Measurements from ENCODE around the gene MPP1. TPM values are rescaled to one million over a fixed set of nuclear protein-coding genes. Genes with fewer than 3 reads are reported as not detected.

The MPP1 gene
- total and polyA plus RNA-seq, 9 of the 15 experiments (the other 6 are each of a cell fraction or from before 2014, with no cell fraction given) = 227 to 395 (median 283) TPM

GRCh38 chrX:154784149-154784995 lies 20.9 kb downstream of the MPP1 start (continued):
- TF ChIP-seq MTA2 (IDR thresholded peaks at IDR 0.05; ENCODE audit: low read depth) = peak; percentile 31; the same call in 1 of the 2 replicates
- TF ChIP-seq KDM1A (IDR thresholded peaks at IDR 0.05) = no peak
- no peak for TF ChIP-seq ZBTB7A (IDR thresholded peaks at IDR 0.05; ENCODE audit: borderline replicate concordance, control insufficient read depth, low read depth, low read length)
- TF ChIP-seq CHD4 (IDR thresholded peaks at IDR 0.05; ENCODE audit: insufficient read depth, insufficient replicate concordance, low read depth, low read length, poor library complexity, severe bottlenecking) = no peak
- TF ChIP-seq, protein P1, sequence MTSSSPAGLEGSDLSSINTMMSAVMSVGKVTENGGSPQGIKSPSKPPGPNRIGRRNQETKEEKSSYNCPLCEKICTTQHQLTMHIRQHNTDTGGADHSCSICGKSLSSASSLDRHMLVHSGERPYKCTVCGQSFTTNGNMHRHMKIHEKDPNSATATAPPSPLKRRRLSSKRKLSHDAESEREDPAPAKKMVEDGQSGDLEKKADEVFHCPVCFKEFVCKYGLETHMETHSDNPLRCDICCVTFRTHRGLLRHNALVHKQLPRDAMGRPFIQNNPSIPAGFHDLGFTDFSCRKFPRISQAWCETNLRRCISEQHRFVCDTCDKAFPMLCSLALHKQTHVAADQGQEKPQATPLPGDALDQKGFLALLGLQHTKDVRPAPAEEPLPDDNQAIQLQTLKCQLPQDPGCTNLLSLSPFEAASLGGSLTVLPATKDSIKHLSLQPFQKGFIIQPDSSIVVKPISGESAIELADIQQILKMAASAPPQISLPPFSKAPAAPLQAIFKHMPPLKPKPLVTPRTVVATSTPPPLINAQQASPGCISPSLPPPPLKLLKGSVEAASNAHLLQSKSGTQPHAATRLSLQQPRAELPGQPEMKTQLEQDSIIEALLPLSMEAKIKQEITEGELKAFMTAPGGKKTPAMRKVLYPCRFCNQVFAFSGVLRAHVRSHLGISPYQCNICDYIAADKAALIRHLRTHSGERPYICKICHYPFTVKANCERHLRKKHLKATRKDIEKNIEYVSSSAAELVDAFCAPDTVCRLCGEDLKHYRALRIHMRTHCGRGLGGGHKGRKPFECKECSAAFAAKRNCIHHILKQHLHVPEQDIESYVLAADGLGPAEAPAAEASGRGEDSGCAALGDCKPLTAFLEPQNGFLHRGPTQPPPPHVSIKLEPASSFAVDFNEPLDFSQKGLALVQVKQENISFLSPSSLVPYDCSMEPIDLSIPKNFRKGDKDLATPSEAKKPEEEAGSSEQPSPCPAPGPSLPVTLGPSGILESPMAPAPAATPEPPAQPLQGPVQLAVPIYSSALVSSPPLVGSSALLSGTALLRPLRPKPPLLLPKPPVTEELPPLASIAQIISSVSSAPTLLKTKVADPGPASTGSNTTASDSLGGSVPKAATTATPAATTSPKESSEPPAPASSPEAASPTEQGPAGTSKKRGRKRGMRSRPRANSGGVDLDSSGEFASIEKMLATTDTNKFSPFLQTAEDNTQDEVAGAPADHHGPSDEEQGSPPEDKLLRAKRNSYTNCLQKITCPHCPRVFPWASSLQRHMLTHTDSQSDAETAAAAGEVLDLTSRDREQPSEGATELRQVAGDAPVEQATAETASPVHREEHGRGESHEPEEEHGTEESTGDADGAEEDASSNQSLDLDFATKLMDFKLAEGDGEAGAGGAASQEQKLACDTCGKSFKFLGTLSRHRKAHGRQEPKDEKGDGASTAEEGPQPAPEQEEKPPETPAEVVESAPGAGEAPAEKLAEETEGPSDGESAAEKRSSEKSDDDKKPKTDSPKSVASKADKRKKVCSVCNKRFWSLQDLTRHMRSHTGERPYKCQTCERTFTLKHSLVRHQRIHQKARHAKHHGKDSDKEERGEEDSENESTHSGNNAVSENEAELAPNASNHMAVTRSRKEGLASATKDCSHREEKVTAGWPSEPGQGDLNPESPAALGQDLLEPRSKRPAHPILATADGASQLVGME (CRISPR knock-in tag; IDR thresholded peaks at IDR 0.05) = no peak; the same call in 1 of the 2 replicates
- TF ChIP-seq SMARCE1 (IDR thresholded peaks at IDR 0.05) = peak; percentile 38; the same call in 1 of the 2 replicates
- no peak for TF ChIP-seq OTX1 (CRISPR knock-in tag; IDR thresholded peaks at IDR 0.05)
- TF ChIP-seq DNMT1 (IDR thresholded peaks at IDR 0.05) = no peak
- TF ChIP-seq EP300 (IDR thresholded peaks at IDR 0.05; ENCODE audit: low read length) = peak; percentile 53; the same call in 1 of the 2 replicates
- no peak for TF ChIP-seq WHSC1 (IDR thresholded peaks at IDR 0.05; ENCODE audit: low read length)
- TF ChIP-seq ZNF655 (CRISPR knock-in tag; IDR thresholded peaks at IDR 0.05) = no peak
- TF ChIP-seq GATAD2B (IDR thresholded peaks at IDR 0.05; ENCODE audit: borderline replicate concordance) = no peak
- TF ChIP-seq, protein P2, sequence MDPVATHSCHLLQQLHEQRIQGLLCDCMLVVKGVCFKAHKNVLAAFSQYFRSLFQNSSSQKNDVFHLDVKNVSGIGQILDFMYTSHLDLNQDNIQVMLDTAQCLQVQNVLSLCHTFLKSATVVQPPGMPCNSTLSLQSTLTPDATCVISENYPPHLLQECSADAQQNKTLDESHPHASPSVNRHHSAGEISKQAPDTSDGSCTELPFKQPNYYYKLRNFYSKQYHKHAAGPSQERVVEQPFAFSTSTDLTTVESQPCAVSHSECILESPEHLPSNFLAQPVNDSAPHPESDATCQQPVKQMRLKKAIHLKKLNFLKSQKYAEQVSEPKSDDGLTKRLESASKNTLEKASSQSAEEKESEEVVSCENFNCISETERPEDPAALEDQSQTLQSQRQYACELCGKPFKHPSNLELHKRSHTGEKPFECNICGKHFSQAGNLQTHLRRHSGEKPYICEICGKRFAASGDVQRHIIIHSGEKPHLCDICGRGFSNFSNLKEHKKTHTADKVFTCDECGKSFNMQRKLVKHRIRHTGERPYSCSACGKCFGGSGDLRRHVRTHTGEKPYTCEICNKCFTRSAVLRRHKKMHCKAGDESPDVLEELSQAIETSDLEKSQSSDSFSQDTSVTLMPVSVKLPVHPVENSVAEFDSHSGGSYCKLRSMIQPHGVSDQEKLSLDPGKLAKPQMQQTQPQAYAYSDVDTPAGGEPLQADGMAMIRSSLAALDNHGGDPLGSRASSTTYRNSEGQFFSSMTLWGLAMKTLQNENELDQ (CRISPR knock-in tag; IDR thresholded peaks at IDR 0.05; ENCODE audit: borderline replicate concordance) = no peak
- TF ChIP-seq CAMTA2 (CRISPR knock-in tag; conservative IDR thresholded peaks at IDR 0.05) = no peak
- peak; percentile 62; the same call in 1 of the 2 replicates for TF ChIP-seq SMARCA4 (IDR thresholded peaks at IDR 0.05)
